HEK293T (cell line): ENCODE measurements around the gene APBA3.

Experiments used
- BHLHE40 ChIP-seq: fragments of 450-650 bp; IDR thresholded peaks from 2 replicates; pipeline ENCODE4 v1.6.1; 2016; ENCODE audit warnings: mild to moderate bottlenecking, moderate library complexity, borderline replicate concordance
- FOXM1 ChIP-seq: fragments of 450-650 bp; IDR thresholded peaks from 2 replicates; pipeline ENCODE4 v1.6.1; 2017; ENCODE audit warnings: mild to moderate bottlenecking, borderline replicate concordance
- NFRKB ChIP-seq: fragments of 450-650 bp; IDR thresholded peaks from 2 replicates; pipeline ENCODE4 v1.6.1; 2016; ENCODE audit warnings: mild to moderate bottlenecking, moderate library complexity
- PKNOX1 ChIP-seq: fragments of 450-650 bp; IDR thresholded peaks from 2 replicates; pipeline ENCODE4 v1.6.1; 2016
- SP1 ChIP-seq: fragments of 450-650 bp; IDR thresholded peaks from 2 replicates; pipeline ENCODE4 v1.6.1; 2017

DNA sequence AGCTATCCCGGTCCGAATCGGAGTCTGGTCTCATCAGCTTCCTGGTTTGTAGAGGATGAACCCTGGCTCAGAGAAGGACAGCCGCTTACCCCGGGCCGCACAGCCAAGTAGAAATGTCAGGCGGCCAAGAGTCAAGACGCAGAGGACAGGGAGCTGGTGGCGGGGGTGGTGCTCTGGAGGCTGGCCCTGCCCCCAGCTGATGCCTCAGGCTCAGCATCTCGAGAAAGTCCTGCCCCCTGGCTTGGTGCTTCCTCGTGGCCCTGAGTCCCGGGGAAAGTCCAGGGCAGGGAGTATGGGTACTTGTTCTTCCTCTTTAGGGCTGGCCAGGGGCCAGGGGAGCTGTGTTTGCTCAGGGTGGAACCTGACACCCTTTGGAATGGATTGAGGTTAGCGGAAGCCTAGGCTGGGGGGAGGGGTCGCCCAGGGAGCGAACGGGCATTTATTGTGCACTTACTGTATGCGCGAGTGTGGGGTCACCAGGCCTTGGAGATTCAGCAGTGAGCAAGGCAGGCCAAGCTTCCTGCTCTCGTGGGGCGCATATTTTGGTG is 51.2 kb downstream of the APBA3 start:
- no peak for TF ChIP-seq BHLHE40
- no peak for TF ChIP-seq NFRKB
- no peak for TF ChIP-seq SP1
- TF ChIP-seq FOXM1 = no peak
- no peak for TF ChIP-seq PKNOX1
